Adipocyte (in vitro differentiated cells): Measurements from ENCODE around the gene RUNX2.

Experiments used
- DNase-seq: peaks from one replicate; pipeline ENCODE4 v3.0.0-alpha.2; 2015; ENCODE audit warnings: low read depth
- H3K27me3 ChIP-seq: replicated peaks from 2 replicates; pipeline ENCODE4 v1.7.0; 2013; ENCODE audit warnings: mild to moderate bottlenecking, low read length, moderate library complexity; ENCODE audit not compliant: control insufficient read depth, insufficient read depth
- H3K36me3 ChIP-seq: 2 replicates; pipeline ENCODE4 v1.7.0; 2013; ENCODE audit warnings: low read length, mild to moderate bottlenecking, moderate library complexity; ENCODE audit not compliant: control insufficient read depth, insufficient read depth, severe bottlenecking
- H3K4me1 ChIP-seq: 2 replicates; pipeline ENCODE4 v1.7.0; 2013; ENCODE audit warnings: mild to moderate bottlenecking, low read length, moderate library complexity; ENCODE audit not compliant: control insufficient read depth, insufficient read depth
- H3K4me3 ChIP-seq: 2 replicates; pipeline ENCODE4 v1.7.0; 2013; ENCODE audit warnings: mild to moderate bottlenecking, low read length, moderate library complexity
- H3K9ac ChIP-seq: 2 replicates; pipeline ENCODE4 v1.7.0; 2013; ENCODE audit warnings: mild to moderate bottlenecking, low read length, moderate library complexity
- H3K9me3 ChIP-seq: 2 replicates; pipeline ENCODE4 v1.7.0; 2013; ENCODE audit warnings: mild to moderate bottlenecking, low read length, moderate library complexity; ENCODE audit not compliant: control insufficient read depth

RUNX2 gene

GRCh38 chr6:45586216-45587171 lies 258.4 kb downstream of the RUNX2 start:
- Histone ChIP-seq H3K9me3 (peaks cover 5% of the 10 kb centered on the region), H3K36me3 (no peaks in the 10 kb centered on the region), H3K27me3 (no peaks in the 10 kb centered on the region), H3K4me1 (peaks cover 12% of the 10 kb centered on the region), H3K9ac (no peak overlapping the region), H3K4me3 (no peak overlapping the region)
- DNase-seq: no peak

GRCh38 chr6:45587229-45588060 lies 259.3 kb downstream of the RUNX2 start:
- Histone ChIP-seq H3K27me3 (no peaks in the 10 kb centered on the region), H3K9ac (no peak overlapping the region), H3K9me3 (no peaks in the 10 kb centered on the region), H3K4me3 (no peak overlapping the region), H3K4me1 (peaks cover 12% of the 10 kb centered on the region), H3K36me3 (no peaks in the 10 kb centered on the region)
- DNase-seq: no peak

GRCh38 chr6:45589367-45589766 lies 261.2 kb downstream of the RUNX2 start:
- Histone ChIP-seq H3K27me3 (no peaks in the 10 kb centered on the region), H3K4me1 (peaks cover 12% of the 10 kb centered on the region), H3K9me3 (no peaks in the 10 kb centered on the region), H3K9ac (no peak overlapping the region), H3K36me3 (no peaks in the 10 kb centered on the region), H3K4me3 (no peak overlapping the region)
- DNase-seq: no peak

GRCh38 chr6:45590226-45590625 lies 262.1 kb downstream of the RUNX2 start:
- peaks cover 12% of the 10 kb centered on the region for H3K4me1 ChIP-seq
- no peaks in the 10 kb centered on the region for H3K36me3 ChIP-seq
- no peak overlapping the region for H3K4me3 ChIP-seq
- no peak overlapping the region for H3K9ac ChIP-seq
- no peaks in the 10 kb centered on the region for H3K9me3 ChIP-seq
- DNase-seq: peak; percentile 21
- H3K27me3 ChIP-seq: no peaks in the 10 kb centered on the region

GRCh38 chr6:45590696-45591184 lies 262.6 kb downstream of the RUNX2 start:
- peak; percentile 8 for DNase-seq
- Histone ChIP-seq H3K4me3 (no peak overlapping the region), H3K36me3 (no peaks in the 10 kb centered on the region), H3K27me3 (no peaks in the 10 kb centered on the region), H3K4me1 (peaks cover 12% of the 10 kb centered on the region), H3K9ac (peak overlapping the region; percentile 27), H3K9me3 (no peaks in the 10 kb centered on the region)

- no peaks in the 10 kb centered on the region for H3K36me3 ChIP-seq
- no peaks in the 10 kb centered on the region for H3K27me3 ChIP-seq
- peaks cover 12% of the 10 kb centered on the region for H3K4me1 ChIP-seq
- H3K9me3 ChIP-seq: no peaks in the 10 kb centered on the region
- peak; percentile 22 for DNase-seq
- no peak overlapping the region for H3K4me3 ChIP-seq
- no peak overlapping the region for H3K9ac ChIP-seq
These were observed 263.2 kb downstream of the RUNX2 start for GRCh38 chr6:45591306-45591705.

- H3K4me3 ChIP-seq: no peak overlapping the region
- H3K9me3 ChIP-seq: no peaks in the 10 kb centered on the region
- H3K9ac ChIP-seq: no peak overlapping the region
- H3K4me1 ChIP-seq: peaks cover 12% of the 10 kb centered on the region
- H3K36me3 ChIP-seq: no peaks in the 10 kb centered on the region
- H3K27me3 ChIP-seq: no peaks in the 10 kb centered on the region
- no peak for DNase-seq
These were observed 263.8 kb downstream of the RUNX2 start for GRCh38 chr6:45591890-45592289.

- Histone ChIP-seq H3K36me3 (no peaks in the 10 kb centered on the region), H3K4me3 (no peak overlapping the region), H3K9me3 (no peaks in the 10 kb centered on the region), H3K9ac (no peak overlapping the region), H3K27me3 (no peaks in the 10 kb centered on the region), H3K4me1 (peaks cover 12% of the 10 kb centered on the region)
- no peak for DNase-seq
These were observed 264.9 kb downstream of the RUNX2 start for GRCh38 chr6:45592991-45593390.

- no peaks in the 10 kb centered on the region for H3K36me3 ChIP-seq
- H3K27me3 ChIP-seq: no peaks in the 10 kb centered on the region
- H3K4me3 ChIP-seq: no peak overlapping the region
- H3K4me1 ChIP-seq: peaks cover 9% of the 10 kb centered on the region
- no peak for DNase-seq
- peaks cover 2% of the 10 kb centered on the region for H3K9me3 ChIP-seq
- H3K9ac ChIP-seq: no peak overlapping the region
These were observed 267.1 kb downstream of the RUNX2 start for GRCh38 chr6:45595010-45595851.

GRCh38 chr6:45597424-45597823 lies 269.3 kb downstream of the RUNX2 start:
- no peak for DNase-seq

More at GRCh38 chr6:45597424-45597823, 269.3 kb downstream of the RUNX2 start:
- Histone ChIP-seq H3K4me1 (no peaks in the 10 kb centered on the region), H3K36me3 (no peaks in the 10 kb centered on the region), H3K4me3 (no peak overlapping the region), H3K9ac (no peak overlapping the region), H3K27me3 (no peaks in the 10 kb centered on the region), H3K9me3 (peaks cover 2% of the 10 kb centered on the region)
